GM12872 (cell line): Measurements from ENCODE around the gene AMER2.

ENCODE experiments used
- TF ChIP-seq, protein P1 (sequence below): IDR thresholded peaks from 3 replicates; pipeline ENCODE4 v1.5.1; 2011; ENCODE audit warnings: low read depth, mild to moderate bottlenecking, low read length, moderate library complexity; ENCODE audit not compliant: insufficient read depth

AMER2 gene

GRCh38 chr13:25168790-25169189 is 3.3 kb downstream of the AMER2 start:
- TF ChIP-seq, protein P1, sequence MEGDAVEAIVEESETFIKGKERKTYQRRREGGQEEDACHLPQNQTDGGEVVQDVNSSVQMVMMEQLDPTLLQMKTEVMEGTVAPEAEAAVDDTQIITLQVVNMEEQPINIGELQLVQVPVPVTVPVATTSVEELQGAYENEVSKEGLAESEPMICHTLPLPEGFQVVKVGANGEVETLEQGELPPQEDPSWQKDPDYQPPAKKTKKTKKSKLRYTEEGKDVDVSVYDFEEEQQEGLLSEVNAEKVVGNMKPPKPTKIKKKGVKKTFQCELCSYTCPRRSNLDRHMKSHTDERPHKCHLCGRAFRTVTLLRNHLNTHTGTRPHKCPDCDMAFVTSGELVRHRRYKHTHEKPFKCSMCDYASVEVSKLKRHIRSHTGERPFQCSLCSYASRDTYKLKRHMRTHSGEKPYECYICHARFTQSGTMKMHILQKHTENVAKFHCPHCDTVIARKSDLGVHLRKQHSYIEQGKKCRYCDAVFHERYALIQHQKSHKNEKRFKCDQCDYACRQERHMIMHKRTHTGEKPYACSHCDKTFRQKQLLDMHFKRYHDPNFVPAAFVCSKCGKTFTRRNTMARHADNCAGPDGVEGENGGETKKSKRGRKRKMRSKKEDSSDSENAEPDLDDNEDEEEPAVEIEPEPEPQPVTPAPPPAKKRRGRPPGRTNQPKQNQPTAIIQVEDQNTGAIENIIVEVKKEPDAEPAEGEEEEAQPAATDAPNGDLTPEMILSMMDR = no peak

- TF ChIP-seq, protein P1 = no peak
Measured at GRCh38 chr13:25167382-25168174, 4.5 kb downstream of the AMER2 start.

- TF ChIP-seq, protein P1 = no peak
Measured at GRCh38 chr13:25166306-25166705, 5.8 kb downstream of the AMER2 start.

- TF ChIP-seq, protein P1 = no peak
Measured at GRCh38 chr13:25165663-25166062, 6.4 kb downstream of the AMER2 start.

DNA sequence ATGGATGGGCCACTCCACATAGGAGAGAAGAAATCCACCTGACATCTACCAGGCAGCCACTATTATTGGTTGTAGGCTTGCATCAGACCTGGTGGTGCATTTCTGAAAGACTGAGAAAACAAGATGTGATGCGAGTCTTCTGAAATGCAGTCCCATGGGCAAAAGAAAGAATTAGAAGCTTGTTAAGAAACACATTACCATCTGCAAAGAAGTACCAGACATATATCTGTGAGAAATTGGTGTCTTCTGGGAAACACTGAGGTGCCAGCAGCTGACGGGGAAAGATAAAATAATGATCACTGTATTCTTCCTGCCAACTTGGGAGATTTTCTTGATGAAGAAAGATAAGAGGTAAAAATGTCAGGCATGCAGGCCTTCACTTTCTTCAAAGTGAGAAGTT is 14.4 kb downstream of the AMER2 start:
- TF ChIP-seq, protein P1 = no peak

GRCh38 chr13:25153736-25154135 is 18.4 kb downstream of the AMER2 start:
- TF ChIP-seq, protein P1 = no peak

DNA sequence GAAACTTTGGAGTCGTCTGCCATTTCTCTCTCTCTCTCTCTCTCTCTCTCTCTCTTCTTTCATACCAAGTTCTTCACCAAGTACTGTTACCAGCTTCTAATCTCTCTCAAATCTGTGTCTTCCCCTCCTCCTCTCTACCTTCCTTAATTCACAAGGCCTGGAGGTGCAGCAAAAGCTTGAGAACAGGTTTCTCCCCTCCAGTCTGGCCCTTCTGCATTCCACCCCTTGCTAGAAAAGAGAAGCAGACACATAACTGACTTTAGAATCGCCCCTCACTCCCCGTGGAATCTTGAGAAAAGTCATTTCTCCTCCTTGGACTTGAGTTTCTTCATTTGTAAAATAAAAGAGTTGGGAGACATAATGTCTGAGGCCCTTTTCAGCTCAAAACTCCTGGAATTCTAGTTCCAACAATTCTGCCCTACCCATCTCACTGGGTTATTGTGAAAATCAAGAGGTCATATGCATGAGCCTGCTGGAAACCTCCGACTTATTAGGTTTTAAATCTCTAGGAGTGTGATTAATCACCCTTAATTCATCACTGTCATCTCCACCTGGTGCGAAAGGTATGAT is 20.4 kb downstream of the AMER2 start:
- TF ChIP-seq, protein P1 = no peak
